ENCODE measurements around the gene RAVER1.

DNA sequence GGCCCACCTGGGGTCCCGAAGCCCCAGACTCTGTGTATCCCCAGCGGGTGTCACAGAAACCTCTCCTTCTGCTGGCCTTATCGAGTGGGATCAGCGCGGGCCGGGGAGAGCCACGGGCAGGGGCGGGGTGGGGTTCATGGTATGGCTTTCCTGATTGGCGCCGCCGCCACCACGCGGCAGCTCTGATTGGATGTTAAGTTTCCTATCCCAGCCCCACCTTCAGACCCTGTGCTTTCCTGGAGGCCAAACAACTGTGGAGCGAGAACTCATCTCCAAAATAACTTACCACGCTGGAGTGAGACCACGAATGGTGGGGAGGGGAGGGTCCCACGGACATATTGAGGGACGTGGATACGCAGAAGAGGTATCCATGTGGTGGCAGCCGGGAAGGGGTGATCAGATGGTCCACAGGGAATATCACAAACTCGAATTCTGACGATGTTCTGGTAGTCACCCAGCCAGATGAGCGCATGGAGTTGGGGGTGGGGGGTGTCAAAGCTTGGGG, 44.6 kb downstream of the RAVER1 start:
- TF ChIP-seq POLR2A (IDR thresholded peaks at IDR 0.05) (no peak), EP300 (IDR thresholded peaks at IDR 0.05) (no peak)
- TF ChIP-seq, protein P1, sequence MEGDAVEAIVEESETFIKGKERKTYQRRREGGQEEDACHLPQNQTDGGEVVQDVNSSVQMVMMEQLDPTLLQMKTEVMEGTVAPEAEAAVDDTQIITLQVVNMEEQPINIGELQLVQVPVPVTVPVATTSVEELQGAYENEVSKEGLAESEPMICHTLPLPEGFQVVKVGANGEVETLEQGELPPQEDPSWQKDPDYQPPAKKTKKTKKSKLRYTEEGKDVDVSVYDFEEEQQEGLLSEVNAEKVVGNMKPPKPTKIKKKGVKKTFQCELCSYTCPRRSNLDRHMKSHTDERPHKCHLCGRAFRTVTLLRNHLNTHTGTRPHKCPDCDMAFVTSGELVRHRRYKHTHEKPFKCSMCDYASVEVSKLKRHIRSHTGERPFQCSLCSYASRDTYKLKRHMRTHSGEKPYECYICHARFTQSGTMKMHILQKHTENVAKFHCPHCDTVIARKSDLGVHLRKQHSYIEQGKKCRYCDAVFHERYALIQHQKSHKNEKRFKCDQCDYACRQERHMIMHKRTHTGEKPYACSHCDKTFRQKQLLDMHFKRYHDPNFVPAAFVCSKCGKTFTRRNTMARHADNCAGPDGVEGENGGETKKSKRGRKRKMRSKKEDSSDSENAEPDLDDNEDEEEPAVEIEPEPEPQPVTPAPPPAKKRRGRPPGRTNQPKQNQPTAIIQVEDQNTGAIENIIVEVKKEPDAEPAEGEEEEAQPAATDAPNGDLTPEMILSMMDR (IDR thresholded peaks at IDR 0.05) = no peak

Data from ovary (tissue), 3 donors.